ENCODE measurements around the gene DNAJC4.

The DNAJC4 gene

DNA sequence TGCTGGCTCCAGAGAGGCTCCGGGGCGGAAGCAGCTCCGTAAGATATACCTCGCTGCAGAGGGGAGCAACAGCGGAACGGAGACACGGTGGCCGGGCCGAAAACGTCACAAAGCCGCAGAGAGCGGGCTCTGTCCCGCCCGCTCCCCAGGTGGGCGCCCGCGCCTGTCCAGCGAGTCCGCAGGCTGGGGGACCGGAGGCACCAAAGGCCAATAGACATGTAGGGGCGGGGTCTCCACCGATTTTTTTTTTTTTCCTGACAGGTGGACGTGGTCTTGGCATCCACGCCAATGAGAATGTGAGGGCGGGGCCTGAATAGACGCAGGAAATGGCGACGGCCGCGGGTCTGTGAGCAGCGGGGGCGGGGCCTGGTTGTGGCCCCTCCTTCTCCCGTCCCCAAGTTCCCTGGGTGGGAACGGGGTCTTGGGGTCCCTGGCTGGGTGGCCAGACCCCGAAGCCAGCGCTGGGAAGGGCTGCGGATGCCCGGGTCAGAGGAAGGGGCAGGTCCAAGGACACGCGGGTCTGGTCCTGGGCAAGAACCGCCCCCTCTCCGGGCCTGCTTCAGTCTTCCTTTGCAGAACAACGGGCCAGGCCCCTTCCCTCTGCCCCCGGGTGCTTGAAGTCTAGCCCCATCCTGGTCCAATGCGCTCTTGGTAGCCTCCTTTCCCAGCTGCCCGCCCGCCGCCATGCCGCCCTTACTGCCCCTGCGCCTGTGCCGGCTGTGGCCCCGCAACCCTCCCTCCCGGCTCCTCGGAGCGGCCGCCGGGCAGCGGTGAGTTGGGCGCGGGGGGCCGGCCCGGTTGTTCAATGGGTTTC lies at the start of gene DNAJC4:
TSS of gene DNAJC4 (plus strand) at position 378 of the 814 bp plus-strand sequence. CDS start at position 685, 307 bp downstream.
- DNase-seq, result peak; percentile 63

DNA sequence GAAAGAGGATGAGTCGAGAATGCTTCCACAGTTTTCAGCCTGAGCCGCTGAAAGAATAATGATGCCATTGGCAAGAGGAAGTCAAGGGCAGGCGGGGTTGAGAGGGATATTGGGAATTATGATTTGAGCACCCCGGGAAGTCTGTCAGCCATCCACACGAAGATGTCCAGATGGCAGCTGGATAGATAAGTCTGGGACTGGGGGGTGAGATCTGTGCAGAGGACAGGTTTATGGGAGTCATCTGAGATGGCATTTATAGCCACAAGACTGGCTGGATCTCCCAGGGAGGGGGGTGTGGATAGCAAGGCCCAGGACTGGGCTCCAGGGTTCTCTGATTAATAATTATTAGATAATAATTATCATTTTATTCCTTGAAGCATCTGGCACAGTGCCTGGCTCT lies 49.5 kb upstream of the DNAJC4 start:
- no peak for DNase-seq

DNA sequence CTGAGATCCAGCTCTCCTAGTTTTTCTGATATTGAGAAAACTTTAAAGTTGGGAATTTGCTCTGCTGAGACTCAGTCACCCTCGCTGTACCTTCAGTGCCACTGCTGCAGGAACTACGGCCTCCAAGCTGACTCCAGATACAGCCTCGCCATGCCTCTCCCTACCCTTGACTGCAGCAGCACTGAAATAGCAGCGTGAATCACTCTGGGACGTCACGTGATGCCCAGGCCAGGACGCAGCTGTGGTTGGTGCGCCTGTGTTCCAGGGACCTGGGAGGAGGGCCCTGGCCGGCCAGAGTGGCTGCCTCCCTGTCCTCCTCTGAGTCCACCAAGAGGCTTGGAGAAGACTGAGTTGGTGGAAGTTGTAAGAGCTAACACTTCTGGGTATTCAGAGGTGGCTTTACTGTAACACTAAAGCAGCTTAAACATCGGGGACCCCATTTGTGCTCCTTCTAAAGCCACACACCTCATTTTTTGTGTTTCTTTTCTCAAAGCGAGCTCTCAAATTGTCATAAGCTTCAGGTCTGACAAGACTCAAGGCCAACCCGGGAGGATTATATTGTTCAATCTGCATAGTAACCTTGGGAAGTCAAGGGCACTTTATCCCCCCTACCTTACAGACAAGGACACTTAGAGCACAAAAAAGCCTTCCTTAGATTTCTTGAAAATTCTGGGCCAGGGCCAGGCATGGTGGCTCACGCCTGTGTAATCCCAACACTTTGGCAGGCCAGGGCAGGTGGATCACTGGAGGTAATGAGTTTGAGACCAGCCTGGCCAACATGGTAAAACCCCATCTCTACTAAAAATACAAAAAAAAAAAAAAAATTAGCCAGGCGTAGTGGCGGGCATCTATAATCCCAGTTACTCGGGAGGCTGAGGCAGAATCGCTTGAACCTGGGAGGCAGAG lies 48.6 kb upstream of the DNAJC4 start:
- no peak for DNase-seq

GRCh38 chr11:64183890-64184289 lies 46.5 kb upstream of the DNAJC4 start:
- no peak for DNase-seq

- DNase-seq, result peak; percentile 80
Measured at GRCh38 chr11:64185175-64185692, 45.1 kb upstream of the DNAJC4 start.

- DNase-seq, result peak; percentile 99
Measured at GRCh38 chr11:64185693-64186491, 44.5 kb upstream of the DNAJC4 start, which contains the start of gene STIP1. STIP1 (plus strand) TSS chr11:64186171; CDS start chr11:64186262, 91 bp downstream.

- peak; percentile 61 for DNase-seq
Measured at GRCh38 chr11:64186492-64187165, 43.7 kb upstream of the DNAJC4 start.

- no peak for DNase-seq
Measured at GRCh38 chr11:64192434-64192833, 37.9 kb upstream of the DNAJC4 start.

DNA sequence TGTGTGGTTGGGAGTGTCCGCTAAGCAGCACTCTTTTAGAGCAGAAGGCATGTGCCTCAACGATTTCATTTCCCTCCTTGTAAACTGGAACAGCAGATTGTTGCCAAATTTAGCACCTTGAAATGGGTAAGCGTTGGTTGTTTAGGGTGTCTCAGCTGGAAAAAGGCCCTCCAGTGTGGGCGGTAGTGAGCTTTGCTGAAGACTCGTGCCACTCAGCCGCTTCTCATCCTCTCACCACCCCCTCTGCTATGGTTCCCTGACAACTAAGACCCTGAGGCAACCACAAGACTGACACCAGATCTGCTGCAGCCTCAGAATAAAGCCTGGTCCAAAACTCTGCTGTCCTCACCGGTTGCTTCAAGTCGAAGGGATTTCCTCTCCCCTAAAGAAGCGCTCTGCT lies 33.7 kb upstream of the DNAJC4 start:
- no peak for DNase-seq

GRCh38 chr11:64198511-64198910 lies 31.8 kb upstream of the DNAJC4 start:
- DNase-seq, result no peak

- DNase-seq, result no peak
Measured at GRCh38 chr11:64201543-64201942, 28.8 kb upstream of the DNAJC4 start.

GRCh38 chr11:64202992-64203391 lies 27.4 kb upstream of the DNAJC4 start:
- no peak for DNase-seq

- no peak for DNase-seq
Measured at GRCh38 chr11:64203421-64204079, 26.8 kb upstream of the DNAJC4 start.

GRCh38 chr11:64204080-64204440 lies 26.3 kb upstream of the DNAJC4 start:
- no peak for DNase-seq

- peak; percentile 34 for DNase-seq
Measured at GRCh38 chr11:64204464-64204989, 25.8 kb upstream of the DNAJC4 start.

- DNase-seq, result peak; percentile 63
Measured at GRCh38 chr11:64206457-64207255, 23.7 kb upstream of the DNAJC4 start, which contains the start of gene FERMT3. FERMT3 (plus strand) TSS chr11:64206721; CDS start chr11:64207365, 644 bp downstream.

DNA sequence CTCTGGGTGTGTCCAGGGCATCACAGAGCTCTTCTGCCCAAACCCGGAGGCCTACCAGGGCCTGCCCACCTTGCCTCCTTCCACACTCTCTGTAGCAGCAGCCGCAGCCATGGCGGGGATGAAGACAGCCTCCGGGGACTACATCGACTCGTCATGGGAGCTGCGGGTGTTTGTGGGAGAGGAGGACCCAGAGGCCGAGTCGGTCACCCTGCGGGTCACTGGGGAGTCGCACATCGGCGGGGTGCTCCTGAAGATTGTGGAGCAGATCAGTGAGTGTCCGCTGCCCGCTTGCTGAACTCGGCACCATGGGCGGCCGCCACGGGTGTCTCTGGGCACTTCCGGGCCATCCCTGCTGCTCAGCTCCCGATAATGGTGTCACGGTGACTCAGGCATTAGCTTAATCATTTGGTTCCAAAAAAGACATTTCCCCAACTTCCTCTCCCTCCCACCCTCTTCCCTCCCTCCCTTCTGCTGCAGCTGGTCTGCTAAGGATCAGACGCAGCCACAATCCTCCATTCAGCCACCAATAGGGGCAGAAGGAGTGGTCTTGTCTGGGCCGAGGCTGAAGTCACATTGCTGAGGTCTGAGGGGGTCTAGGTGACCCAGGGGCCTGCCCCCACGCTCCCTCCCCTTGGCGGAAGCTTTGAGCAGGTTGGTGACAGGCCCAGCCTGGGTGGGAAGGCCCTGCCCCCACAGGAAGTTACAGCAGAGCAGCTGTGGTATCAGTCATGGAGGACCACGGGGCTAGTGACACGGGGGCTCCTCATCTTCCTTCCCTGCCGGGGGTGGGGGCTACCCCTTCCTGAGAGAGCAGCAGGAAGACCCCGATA lies 22.9 kb upstream of the DNAJC4 start:
- DNase-seq, result peak; percentile 88

GRCh38 chr11:64208086-64208795 lies 22.1 kb upstream of the DNAJC4 start:
- no peak for DNase-seq
